Liver (tissue), 9 donors: ENCODE data around the gene RASAL2. TPM values are rescaled to one million over a fixed set of nuclear protein-coding genes. Genes with fewer than 3 reads are reported as not detected.

Source experiments
- DNase-seq: peaks from one replicate; pipeline ENCODE4 v3.0.0-alpha.2; 2017; ENCODE audit warnings: low spot score
- H3K27ac ChIP-seq, 2 donors: one replicate each; pipeline ENCODE4 v1.7.0; 2013; ENCODE audit warnings: inconsistent platforms in 2 of 2, low read length in 2 of 2, control low read depth in 1 of 2, low read depth in 1 of 2, mild to moderate bottlenecking in 1 of 2
- H3K27me3 ChIP-seq, 4 donors: one replicate each; pipeline versions ENCODE4 v1.6.1 to v1.7.0; 2013; ENCODE audit warnings: low read length in 3 of 4, inconsistent platforms in 1 of 4, mild to moderate bottlenecking in 1 of 4, moderate library complexity in 1 of 4; ENCODE audit not compliant: control insufficient read depth in 4 of 4, insufficient read depth in 4 of 4
- H3K36me3 ChIP-seq, 4 donors: one replicate each; pipeline versions ENCODE4 v1.6.1 to v1.7.0; 2013; ENCODE audit warnings: low read length in 3 of 4, mild to moderate bottlenecking in 3 of 4, low read depth in 1 of 4, moderate library complexity in 1 of 4; ENCODE audit not compliant: control insufficient read depth in 4 of 4, insufficient read depth in 3 of 4
- H3K4me1 ChIP-seq, 4 donors: one replicate each; pipeline versions ENCODE4 v1.6.1 to v1.7.0; 2013; ENCODE audit warnings: low read length in 3 of 4, mild to moderate bottlenecking in 3 of 4, moderate library complexity in 1 of 4; ENCODE audit not compliant: control insufficient read depth in 4 of 4, insufficient read depth in 4 of 4
- H3K4me3 ChIP-seq, 3 donors: one replicate each; pipeline versions ENCODE4 v1.6.1 to v1.7.0; 2013; ENCODE audit warnings: low read length in 3 of 3, control low read depth in 1 of 3, low read depth in 1 of 3, mild to moderate bottlenecking in 1 of 3
- H3K9ac ChIP-seq, 2 donors: one replicate each; pipeline ENCODE4 v1.7.0; 2013; ENCODE audit warnings: low read length in 2 of 2, mild to moderate bottlenecking in 2 of 2, moderate library complexity in 2 of 2, control low read depth in 1 of 2, low read depth in 1 of 2
- H3K9me3 ChIP-seq, 4 donors: one replicate each; pipeline versions ENCODE4 v1.6.1 to v1.7.0; 2013; ENCODE audit warnings: low read length in 3 of 4; ENCODE audit not compliant: control insufficient read depth in 4 of 4
- ATF3 ChIP-seq: IDR thresholded peaks from 2 replicates; pipeline ENCODE4 v1.6.1; 2016; ENCODE audit warnings: antibody characterized with exemption
- CTCF ChIP-seq: fragments of 150-350 bp; IDR thresholded peaks from 2 replicates; pipeline ENCODE4 v1.5.1; 2017; ENCODE audit warnings: improper control_type of control experiment, low read depth, low read length; ENCODE audit not compliant: missing input control
- EGR1 ChIP-seq, 2 donors: IDR thresholded peaks; 2 replicates each; pipeline ENCODE4 v1.6.1; 2016 to 2018; ENCODE audit warnings: antibody characterized with exemption in 2 of 2, low read depth in 2 of 2
- FOXA1 ChIP-seq: IDR thresholded peaks from 2 replicates; pipeline ENCODE4 v1.6.1; 2016; ENCODE audit warnings: antibody characterized with exemption
- GABPA ChIP-seq, 2 donors: IDR thresholded peaks in 1 of 2; conservative IDR thresholded peaks in 1 of 2; 2 replicates each; pipeline ENCODE4 v1.6.1; 2016; ENCODE audit warnings: antibody characterized with exemption in 2 of 2, mild to moderate bottlenecking in 1 of 2, moderate library complexity in 1 of 2
- HNF4A ChIP-seq, 2 donors: conservative IDR thresholded peaks; 2 replicates each; pipeline ENCODE4 v1.6.1; 2016; ENCODE audit warnings: antibody characterized with exemption in 2 of 2, mild to moderate bottlenecking in 2 of 2
- HNF4G ChIP-seq: IDR thresholded peaks from 2 replicates; pipeline ENCODE4 v1.6.1; 2016; ENCODE audit warnings: antibody characterized with exemption
- JUND ChIP-seq, 2 donors: IDR thresholded peaks; 2 replicates each; pipeline ENCODE4 v1.6.1; 2016; ENCODE audit warnings: antibody characterized with exemption in 2 of 2
- MAX ChIP-seq: IDR thresholded peaks from 2 replicates; pipeline ENCODE4 v1.6.1; 2016; ENCODE audit warnings: antibody characterized with exemption
- NR2F2 ChIP-seq: IDR thresholded peaks from 2 replicates; pipeline ENCODE4 v1.6.1; 2016; ENCODE audit warnings: antibody characterized with exemption
- RXRA ChIP-seq, 2 donors: IDR thresholded peaks; 2 replicates each; pipeline ENCODE4 v1.6.1; 2017 to 2018; ENCODE audit warnings: antibody characterized with exemption in 2 of 2, mild to moderate bottlenecking in 1 of 2
- SP1 ChIP-seq: IDR thresholded peaks from 2 replicates; pipeline ENCODE4 v1.6.1; 2018; ENCODE audit warnings: antibody characterized with exemption, mild to moderate bottlenecking
- YY1 ChIP-seq: IDR thresholded peaks from 2 replicates; pipeline ENCODE4 v1.6.1; 2016; ENCODE audit warnings: antibody characterized with exemption, mild to moderate bottlenecking
- ZBTB33 ChIP-seq: IDR thresholded peaks from 2 replicates; pipeline ENCODE4 v1.6.1; 2016; ENCODE audit warnings: antibody characterized with exemption
- WGBS: extraction: QIAGEN DNeasy Blood & Tissue Kit; methylation state at CpG from one replicate; pipeline ENCODE4 v1.1.7; 2013; 5-methylcytosine and 5-hydroxymethylcytosine counted together
- polyA plus RNA-seq, 2 donors: library from polyadenylated mRNA; stranded (reverse) in 1 of 2; unstranded in 1 of 2; fragments of 200-250 nt in 1 of 2; fragments of >200 nt in 1 of 2; fragmentation: Nextera tagmentation in 1 of 2; extraction: Ambion mirVana in 1 of 2; gene quantifications; one replicate each; pipeline versions ENCODE4 v1.2.1 to v1.2.3, GENCODE V29; 2013 to 2015
- total RNA-seq, 2 donors: library from RNA; depleted of rRNA; stranded (reverse); fragments of >200 nt; gene quantifications; one replicate each; pipeline ENCODE4 v1.2.3, GENCODE V29; 2014
- donor health status: healthy.
- donor health status: healthy.
- donor health status: healthy.
- donor health status: healthy.
- donor health status: healthy.

The RASAL2 gene
- total and polyA plus RNA-seq, 4 donors = 1.8 to 8.1 (median 4.1) TPM

GRCh38 chr1:178060789-178061556, 32.9 kb upstream of the RASAL2 start:
- Histone ChIP-seq H3K4me3 (no peak overlapping the region), H3K27me3 (no peaks in the 10 kb centered on the region), H3K9ac (no peak overlapping the region), H3K36me3 (no peaks in the 10 kb centered on the region), H3K9me3 (no peaks in the 10 kb centered on the region), H3K27ac (no peak overlapping the region), H3K4me1 (peaks cover 0 to 10% (median 4%) of the 10 kb centered on the region in 4 donors)
- DNase-seq = no peak
- WGBS = 58% methylated on average over 9 of the region's 9 CpGs
- TF ChIP-seq SP1 (no peak), ATF3 (no peak), GABPA (IDR thresholded peaks at IDR 0.05 in 1 of 2, conservative IDR thresholded peaks at IDR 0.05 in 1 of 2) (no peak), HNF4A (conservative IDR thresholded peaks at IDR 0.05) (no peak), NR2F2 (no peak), ZBTB33 (no peak), YY1 (no peak), HNF4G (no peak), RXRA (IDR thresholded peaks at IDR 0.05) (no peak), CTCF (no peak), JUND (IDR thresholded peaks at IDR 0.05) (no peak)

- DNase-seq = no peak
- no peaks in the 10 kb centered on the region for H3K36me3 ChIP-seq
- H3K27me3 ChIP-seq = no peaks in the 10 kb centered on the region
- no peak overlapping the region for H3K27ac ChIP-seq
- 41% methylated on average over 1 of the region's 1 CpG for WGBS
- no peaks in the 10 kb centered on the region for H3K9me3 ChIP-seq
- no peak overlapping the region for H3K9ac ChIP-seq
- H3K4me3 ChIP-seq = no peak overlapping the region
- TF ChIP-seq GABPA (IDR thresholded peaks at IDR 0.05 in 1 of 2, conservative IDR thresholded peaks at IDR 0.05 in 1 of 2) = no peak
- peak in 1 of 2 donors; percentile 7 for TF ChIP-seq HNF4A (conservative IDR thresholded peaks at IDR 0.05)
- no peak for TF ChIP-seq RXRA (IDR thresholded peaks at IDR 0.05)
- H3K4me1 ChIP-seq = peaks cover 0 to 7% (median 2%) of the 10 kb centered on the region in 4 donors
These were observed 32.3 kb upstream of the RASAL2 start for GRCh38 chr1:178061620-178062019.

- no peak for DNase-seq
- 63% methylated on average over 8 of the region's 8 CpGs for WGBS
These were observed 29.6 kb upstream of the RASAL2 start for GRCh38 chr1:178064191-178064821.

More at GRCh38 chr1:178064191-178064821, 29.6 kb upstream of the RASAL2 start:
- TF ChIP-seq ZBTB33 = no peak
- no peak for TF ChIP-seq CTCF
- peak; percentile 56 to 74 for TF ChIP-seq HNF4A (conservative IDR thresholded peaks at IDR 0.05)
- no peak for TF ChIP-seq YY1
- no peak for TF ChIP-seq JUND (IDR thresholded peaks at IDR 0.05)
- TF ChIP-seq EGR1 (IDR thresholded peaks at IDR 0.05; ENCODE audit: low read depth in 2 of 2) = no peak
- TF ChIP-seq FOXA1 = no peak
- no peak for TF ChIP-seq NR2F2
- peak in 1 of 2 donors; percentile 13 for TF ChIP-seq RXRA (IDR thresholded peaks at IDR 0.05)
- TF ChIP-seq GABPA (IDR thresholded peaks at IDR 0.05 in 1 of 2, conservative IDR thresholded peaks at IDR 0.05 in 1 of 2) = no peak
- TF ChIP-seq MAX = no peak
- Histone ChIP-seq H3K9ac (no peak overlapping the region), H3K27ac (no peak overlapping the region), H3K4me1 (peaks cover 0 to 7% (median 2%) of the 10 kb centered on the region in 4 donors), H3K4me3 (no peak overlapping the region), H3K36me3 (no peaks in the 10 kb centered on the region), H3K27me3 (no peaks in the 10 kb centered on the region), H3K9me3 (no peaks in the 10 kb centered on the region)
